A549 (cell line): Measurements from ENCODE around the gene TNS3.

Experiments used
- FOSB ChIP-seq: fragments of 250-450 bp; sonication (Bioruptor Pico); IDR thresholded peaks from 2 replicates; pipeline ENCODE4 v1.5.0; 2020; ENCODE audit warnings: mild to moderate bottlenecking, moderate library complexity
- HEYL ChIP-seq: fragments of 250-450 bp; sonication (Bioruptor Pico); IDR thresholded peaks from 2 replicates; pipeline ENCODE4 v1.8.0; 2021; ENCODE audit warnings: mild to moderate bottlenecking, moderate library complexity
- MAZ ChIP-seq: fragments of 150-350 bp; IDR thresholded peaks from 2 replicates; pipeline ENCODE4 v1.6.1; 2014; ENCODE audit warnings: antibody characterized with exemption, low read depth, low read length, borderline replicate concordance
- NPAS2 ChIP-seq: fragments of 250-450 bp; sonication (Bioruptor Pico); IDR thresholded peaks from 2 replicates; pipeline ENCODE4 v1.8.0; 2022; ENCODE audit warnings: mild to moderate bottlenecking, moderate library complexity, borderline replicate concordance
- PHF8 ChIP-seq: fragments of 200-600 bp; sonication (generic); IDR thresholded peaks from 2 replicates; pipeline ENCODE4 v1.6.1; 2016; ENCODE audit warnings: low read depth, mild to moderate bottlenecking, antibody characterized with exemption, moderate library complexity, borderline replicate concordance
- POLR2A ChIP-seq: IDR thresholded peaks from 2 replicates; pipeline ENCODE4 v1.6.1; 2012; ENCODE audit warnings: mild to moderate bottlenecking, low read length
- ZFP36 ChIP-seq: fragments of 450-650 bp; IDR thresholded peaks from 2 replicates; pipeline ENCODE4 v1.6.1; 2014; ENCODE audit warnings: borderline replicate concordance; ENCODE audit not compliant: partially characterized antibody
- ZSCAN20 ChIP-seq: fragments of 250-450 bp; sonication (Bioruptor Pico); IDR thresholded peaks from 2 replicates; pipeline ENCODE4 v1.8.0; 2022; ENCODE audit warnings: mild to moderate bottlenecking, moderate library complexity
- TF ChIP-seq, protein P1 (sequence below): fragments of >200 bp; sonication (Bioruptor Twin); formaldehyde crosslinking; IDR thresholded peaks from 3 replicates; pipeline ENCODE4 v1.5.1; 2016
- TF ChIP-seq, protein P2 (sequence below): fragments of 250-450 bp; sonication (Bioruptor Pico); IDR thresholded peaks from 2 replicates; pipeline ENCODE4 v1.5.0; 2021; ENCODE audit warnings: mild to moderate bottlenecking, moderate library complexity, borderline replicate concordance
- TF ChIP-seq, protein P3 (sequence below): fragments of 200-600 bp; sonication (generic); IDR thresholded peaks from 2 replicates; pipeline ENCODE4 v1.6.1; 2016; ENCODE audit warnings: antibody characterized with exemption, mild to moderate bottlenecking, moderate library complexity

DNA sequence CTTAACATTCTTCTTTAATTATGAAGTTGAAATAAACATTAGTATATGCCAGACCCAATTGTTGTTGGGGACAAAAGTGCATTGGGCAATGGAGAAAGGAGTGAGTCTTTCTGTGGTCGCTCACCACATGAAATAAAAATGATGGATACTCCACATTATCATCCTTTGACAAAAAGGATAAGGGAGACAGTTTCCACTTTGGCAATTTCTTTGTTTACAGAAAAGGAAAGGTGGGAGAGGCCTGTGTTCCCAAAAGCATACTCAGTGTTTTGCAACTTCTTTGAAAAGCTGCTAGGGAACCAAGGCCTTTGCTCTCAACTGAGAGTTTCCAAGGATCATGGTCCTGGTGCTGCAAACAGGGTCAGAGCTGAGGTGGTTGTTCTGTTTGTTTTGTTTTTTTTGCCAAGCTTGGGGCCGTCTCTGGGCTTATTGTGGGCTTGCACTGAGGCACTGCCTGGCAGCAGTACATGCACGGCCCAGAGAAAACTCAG is 341.9 kb downstream of the TNS3 start:
- TF ChIP-seq MAZ = no peak
- no peak for TF ChIP-seq HEYL (CRISPR knock-in tag)
- no peak for TF ChIP-seq ZFP36
- TF ChIP-seq, protein P1, sequence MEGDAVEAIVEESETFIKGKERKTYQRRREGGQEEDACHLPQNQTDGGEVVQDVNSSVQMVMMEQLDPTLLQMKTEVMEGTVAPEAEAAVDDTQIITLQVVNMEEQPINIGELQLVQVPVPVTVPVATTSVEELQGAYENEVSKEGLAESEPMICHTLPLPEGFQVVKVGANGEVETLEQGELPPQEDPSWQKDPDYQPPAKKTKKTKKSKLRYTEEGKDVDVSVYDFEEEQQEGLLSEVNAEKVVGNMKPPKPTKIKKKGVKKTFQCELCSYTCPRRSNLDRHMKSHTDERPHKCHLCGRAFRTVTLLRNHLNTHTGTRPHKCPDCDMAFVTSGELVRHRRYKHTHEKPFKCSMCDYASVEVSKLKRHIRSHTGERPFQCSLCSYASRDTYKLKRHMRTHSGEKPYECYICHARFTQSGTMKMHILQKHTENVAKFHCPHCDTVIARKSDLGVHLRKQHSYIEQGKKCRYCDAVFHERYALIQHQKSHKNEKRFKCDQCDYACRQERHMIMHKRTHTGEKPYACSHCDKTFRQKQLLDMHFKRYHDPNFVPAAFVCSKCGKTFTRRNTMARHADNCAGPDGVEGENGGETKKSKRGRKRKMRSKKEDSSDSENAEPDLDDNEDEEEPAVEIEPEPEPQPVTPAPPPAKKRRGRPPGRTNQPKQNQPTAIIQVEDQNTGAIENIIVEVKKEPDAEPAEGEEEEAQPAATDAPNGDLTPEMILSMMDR = no peak
- no peak for TF ChIP-seq FOSB
- TF ChIP-seq PHF8 = no peak
- no peak for TF ChIP-seq POLR2A
- TF ChIP-seq, protein P2, sequence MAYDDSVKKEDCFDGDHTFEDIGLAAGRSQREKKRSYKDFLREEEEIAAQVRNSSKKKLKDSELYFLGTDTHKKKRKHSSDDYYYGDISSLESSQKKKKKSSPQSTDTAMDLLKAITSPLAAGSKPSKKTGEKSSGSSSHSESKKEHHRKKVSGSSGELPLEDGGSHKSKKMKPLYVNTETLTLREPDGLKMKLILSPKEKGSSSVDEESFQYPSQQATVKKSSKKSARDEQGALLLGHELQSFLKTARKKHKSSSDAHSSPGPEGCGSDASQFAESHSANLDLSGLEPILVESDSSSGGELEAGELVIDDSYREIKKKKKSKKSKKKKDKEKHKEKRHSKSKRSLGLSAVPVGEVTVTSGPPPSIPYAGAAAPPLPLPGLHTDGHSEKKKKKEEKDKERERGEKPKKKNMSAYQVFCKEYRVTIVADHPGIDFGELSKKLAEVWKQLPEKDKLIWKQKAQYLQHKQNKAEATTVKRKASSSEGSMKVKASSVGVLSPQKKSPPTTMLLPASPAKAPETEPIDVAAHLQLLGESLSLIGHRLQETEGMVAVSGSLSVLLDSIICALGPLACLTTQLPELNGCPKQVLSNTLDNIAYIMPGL (CRISPR knock-in tag) = no peak
- no peak for TF ChIP-seq NPAS2 (CRISPR knock-in tag)
- TF ChIP-seq, protein P3, sequence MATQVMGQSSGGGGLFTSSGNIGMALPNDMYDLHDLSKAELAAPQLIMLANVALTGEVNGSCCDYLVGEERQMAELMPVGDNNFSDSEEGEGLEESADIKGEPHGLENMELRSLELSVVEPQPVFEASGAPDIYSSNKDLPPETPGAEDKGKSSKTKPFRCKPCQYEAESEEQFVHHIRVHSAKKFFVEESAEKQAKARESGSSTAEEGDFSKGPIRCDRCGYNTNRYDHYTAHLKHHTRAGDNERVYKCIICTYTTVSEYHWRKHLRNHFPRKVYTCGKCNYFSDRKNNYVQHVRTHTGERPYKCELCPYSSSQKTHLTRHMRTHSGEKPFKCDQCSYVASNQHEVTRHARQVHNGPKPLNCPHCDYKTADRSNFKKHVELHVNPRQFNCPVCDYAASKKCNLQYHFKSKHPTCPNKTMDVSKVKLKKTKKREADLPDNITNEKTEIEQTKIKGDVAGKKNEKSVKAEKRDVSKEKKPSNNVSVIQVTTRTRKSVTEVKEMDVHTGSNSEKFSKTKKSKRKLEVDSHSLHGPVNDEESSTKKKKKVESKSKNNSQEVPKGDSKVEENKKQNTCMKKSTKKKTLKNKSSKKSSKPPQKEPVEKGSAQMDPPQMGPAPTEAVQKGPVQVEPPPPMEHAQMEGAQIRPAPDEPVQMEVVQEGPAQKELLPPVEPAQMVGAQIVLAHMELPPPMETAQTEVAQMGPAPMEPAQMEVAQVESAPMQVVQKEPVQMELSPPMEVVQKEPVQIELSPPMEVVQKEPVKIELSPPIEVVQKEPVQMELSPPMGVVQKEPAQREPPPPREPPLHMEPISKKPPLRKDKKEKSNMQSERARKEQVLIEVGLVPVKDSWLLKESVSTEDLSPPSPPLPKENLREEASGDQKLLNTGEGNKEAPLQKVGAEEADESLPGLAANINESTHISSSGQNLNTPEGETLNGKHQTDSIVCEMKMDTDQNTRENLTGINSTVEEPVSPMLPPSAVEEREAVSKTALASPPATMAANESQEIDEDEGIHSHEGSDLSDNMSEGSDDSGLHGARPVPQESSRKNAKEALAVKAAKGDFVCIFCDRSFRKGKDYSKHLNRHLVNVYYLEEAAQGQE = no peak
- TF ChIP-seq ZSCAN20 (CRISPR knock-in tag) = no peak
